HG03280 (cell line): ENCODE data around the gene PDLIM5.

Experiments used
- ATAC-seq: cut with Tn5 transposase; IDR thresholded peaks from one replicate; pipeline ENCODE4 v1.9.1; 2021; ENCODE audit warnings: mild to moderate bottlenecking, moderate library complexity; ENCODE audit not compliant: unreplicated experiment

The PDLIM5 gene

DNA sequence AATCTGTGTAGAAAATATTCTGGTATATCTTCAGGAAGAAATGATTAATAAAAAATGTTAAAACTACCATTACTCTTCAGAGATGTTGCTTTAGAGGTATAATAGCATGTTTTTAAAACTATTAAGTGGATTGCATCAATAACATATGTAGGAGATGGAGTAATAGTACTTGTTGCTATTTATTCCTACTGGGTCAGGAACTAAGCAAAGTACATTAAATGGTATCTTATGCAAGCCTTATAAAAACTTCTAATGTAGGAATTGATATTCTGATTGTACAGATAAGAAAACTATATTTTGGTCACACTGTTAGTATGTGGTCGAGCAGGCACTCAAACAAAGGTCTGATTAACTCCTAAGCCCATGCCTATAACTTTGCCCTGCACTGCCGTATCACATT, 31.4 kb upstream of the PDLIM5 start:
- no peak for ATAC-seq

DNA sequence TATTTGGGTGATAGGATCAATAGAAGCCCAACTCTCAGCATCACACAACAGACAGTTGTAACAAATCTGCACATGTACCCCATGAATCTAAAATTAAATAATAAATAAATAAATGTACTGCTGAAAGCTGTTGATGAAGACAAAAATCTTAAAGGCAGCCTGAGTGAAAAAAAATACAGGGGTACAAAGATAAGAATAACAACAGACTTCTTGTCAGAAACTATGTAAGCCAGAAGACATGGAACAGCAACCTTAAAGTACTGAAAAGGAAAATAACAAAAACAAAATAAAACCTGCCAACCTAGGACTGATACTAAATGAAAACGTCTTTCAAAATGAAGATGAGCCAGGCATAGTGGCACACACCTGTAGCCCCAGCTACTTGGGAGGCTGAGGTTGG, 25.0 kb upstream of the PDLIM5 start:
- no peak for ATAC-seq

DNA sequence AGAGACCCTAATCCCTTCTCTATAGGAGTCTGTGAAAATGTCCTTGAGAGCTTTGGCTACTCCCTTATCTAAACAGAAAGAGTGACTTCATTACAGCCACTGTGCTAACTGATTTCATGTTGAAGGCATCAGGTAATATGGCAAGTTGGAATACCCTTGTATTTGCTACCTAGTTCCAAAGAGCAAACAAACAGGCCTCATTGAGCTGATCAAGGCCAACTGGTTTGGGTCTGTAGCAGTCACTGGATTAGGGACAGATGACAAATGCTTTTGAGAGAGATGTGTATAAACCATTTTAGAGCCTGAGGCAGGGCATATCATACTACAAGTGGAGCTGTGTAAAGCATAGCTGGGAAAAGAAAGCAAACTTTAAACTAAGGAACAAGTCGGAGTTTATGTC, 22.9 kb upstream of the PDLIM5 start:
- ATAC-seq = no peak

DNA sequence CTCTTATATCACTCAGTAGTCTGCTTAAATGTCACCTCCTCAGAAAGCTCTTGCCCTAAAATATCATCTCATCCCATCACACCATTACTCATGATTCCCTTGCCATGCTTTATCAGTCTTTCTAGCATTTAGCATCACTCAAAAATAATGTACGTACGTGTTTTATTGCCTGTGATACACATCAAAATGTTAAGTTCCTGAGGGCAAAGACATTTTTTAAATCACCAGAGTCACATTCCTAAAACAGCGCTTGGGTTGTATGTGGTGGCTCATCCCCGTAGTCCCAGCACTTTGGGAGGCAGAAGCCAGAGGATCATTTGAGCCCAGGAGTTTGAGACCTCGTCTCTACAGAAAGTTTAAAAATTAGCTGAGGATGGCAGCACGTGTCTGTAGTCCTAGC, 21.3 kb upstream of the PDLIM5 start:
- ATAC-seq = no peak

DNA sequence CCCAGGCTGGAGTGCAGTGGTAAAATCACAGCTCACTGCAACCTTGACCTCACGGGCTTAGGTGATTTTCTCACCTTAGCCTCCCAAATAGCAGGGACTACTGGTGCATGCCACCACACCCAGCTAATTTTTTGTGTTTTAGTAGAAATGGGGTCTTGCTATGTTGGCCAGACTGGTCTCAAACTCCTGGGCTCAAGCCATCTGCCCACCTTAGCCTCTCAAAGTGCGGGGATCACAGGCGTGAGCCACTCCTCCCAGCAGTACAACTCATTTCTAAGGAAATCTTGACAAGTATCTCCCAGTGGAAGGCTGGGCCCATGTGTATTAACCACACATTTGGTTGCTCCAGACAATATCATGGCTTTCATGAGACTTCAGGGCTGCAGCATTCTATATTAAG, 20.4 kb upstream of the PDLIM5 start:
- no peak for ATAC-seq

DNA sequence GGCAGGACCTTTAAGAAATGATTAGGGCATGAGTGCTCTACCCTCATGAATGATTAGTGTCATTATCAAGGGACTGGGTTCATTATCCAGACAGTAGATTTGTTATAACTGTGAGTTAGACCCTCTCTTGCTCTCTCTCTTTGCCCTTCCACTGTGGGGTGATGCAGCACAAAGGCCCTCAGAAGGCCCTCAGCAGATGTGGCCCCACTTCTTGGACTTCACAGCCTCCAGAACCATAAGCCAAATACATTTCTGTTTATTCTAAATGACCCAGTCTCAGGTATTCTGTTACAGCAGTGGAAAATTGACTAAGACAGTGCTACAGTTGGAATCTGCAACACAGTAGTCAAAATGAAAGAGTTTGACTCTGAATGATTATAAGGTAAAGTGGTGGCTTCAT, 17.2 kb upstream of the PDLIM5 start:
- no peak for ATAC-seq

DNA sequence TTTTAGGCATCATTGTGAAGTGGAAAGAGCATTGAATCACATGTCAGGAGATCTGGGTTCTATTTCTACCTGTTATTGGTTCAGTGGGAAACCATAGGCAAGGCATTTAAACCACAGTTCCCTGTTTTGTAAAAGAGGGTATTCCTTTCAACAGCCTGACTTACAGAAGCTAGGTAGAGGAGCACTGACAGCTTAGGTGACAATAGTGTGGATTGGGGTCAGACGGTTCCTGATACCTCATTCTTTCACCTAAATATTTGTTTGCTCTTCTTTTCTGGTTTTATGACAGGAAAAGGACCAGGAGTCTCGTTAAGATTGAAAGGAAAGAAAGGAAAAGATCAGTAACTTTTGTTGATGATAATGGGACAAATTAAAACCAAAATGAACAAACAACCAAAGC, 15.9 kb upstream of the PDLIM5 start:
- ATAC-seq = no peak

DNA sequence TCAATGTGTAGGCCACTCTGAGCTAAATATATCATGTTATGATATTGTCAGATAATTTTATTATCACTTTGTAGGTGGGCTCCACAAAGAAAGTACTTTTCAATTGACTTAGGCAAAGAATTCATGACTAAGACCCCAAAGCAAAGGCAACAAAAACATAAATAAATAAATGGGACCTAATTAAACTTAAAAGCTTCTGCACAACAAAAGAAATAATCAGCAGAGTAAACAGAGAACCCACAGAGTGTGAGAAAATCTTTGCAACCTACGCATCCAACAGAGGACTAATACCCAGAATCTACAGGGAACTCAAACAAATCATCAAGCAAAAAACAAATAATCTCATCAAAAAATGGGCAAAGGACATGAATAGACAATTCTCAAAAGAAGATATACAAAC, 15.2 kb upstream of the PDLIM5 start:
- ATAC-seq = no peak

DNA sequence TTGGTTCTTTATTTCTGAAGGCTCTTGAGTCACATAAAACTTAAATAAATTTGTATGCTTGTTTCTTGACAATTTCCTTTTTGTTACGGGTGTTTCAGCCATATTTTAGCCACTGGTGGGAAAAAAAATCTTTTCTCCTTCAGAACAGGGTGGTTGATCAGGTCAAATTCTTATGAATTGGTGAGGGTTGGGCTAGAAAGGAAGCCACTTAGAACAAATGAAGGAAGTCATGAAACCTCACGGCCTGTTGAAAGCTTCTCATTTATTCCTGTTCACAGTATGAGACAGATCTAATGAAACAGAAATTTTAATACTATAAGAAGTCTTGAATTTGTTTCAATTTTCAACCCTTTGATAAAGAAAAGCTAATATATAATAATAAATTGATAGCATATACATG, 12.1 kb upstream of the PDLIM5 start:
- ATAC-seq = no peak

DNA sequence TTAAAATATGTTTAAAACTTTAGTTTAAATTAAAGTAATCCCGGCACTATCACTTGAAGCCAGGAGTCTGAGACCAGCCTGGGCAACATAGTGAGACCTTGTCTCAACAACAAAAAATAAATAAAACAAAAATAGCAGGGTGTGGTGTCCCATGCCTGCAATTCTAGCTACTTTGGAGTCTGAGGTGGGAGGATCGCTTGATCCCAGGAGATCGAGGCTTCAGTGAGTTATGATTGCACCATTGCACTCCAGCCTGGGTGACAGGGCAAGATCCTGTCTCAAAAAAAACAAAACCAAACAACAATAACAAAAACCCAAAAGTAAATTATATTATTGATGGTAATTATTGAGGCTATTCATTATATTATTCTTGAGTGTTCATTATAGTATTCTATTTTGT, 9.9 kb upstream of the PDLIM5 start:
- no peak for ATAC-seq

DNA sequence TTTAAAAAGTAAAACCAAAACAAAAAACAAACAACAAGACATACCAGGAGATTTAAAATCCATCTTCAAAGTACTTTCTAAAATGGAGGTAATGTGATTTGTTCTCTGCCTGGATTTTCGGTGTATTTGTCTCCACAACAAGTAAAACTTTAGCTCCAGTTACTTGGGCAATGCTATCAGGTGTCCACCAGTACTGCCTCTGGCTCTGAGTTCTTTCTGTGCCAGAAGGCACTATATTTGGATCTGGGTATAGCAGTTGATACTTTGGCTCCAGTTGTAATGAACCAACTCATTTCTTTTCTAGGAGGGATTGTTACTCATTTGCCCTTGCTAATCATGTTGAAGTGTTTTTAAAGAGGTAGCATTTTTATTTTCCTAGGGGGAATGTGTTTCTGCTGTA, 9.5 kb upstream of the PDLIM5 start:
- no peak for ATAC-seq

DNA sequence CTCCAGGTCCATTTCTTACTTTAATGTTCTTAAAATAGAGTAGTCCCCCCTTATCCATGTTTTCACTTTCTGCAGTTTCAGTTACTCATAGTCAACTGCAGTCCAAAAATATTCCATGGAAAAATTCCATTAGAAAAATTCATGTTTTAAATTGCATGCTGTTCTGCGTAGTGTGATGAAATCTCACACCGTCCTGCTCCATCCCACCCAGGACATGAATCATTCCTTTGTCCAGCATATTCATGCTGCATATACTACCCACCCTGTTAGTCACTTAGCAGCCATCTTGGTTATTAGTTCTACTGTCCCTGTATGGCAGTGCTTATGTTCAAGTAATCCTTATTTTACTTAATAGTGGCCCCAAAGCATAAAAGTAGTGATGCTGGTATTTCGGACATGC, 5.4 kb upstream of the PDLIM5 start:
- no peak for ATAC-seq

DNA sequence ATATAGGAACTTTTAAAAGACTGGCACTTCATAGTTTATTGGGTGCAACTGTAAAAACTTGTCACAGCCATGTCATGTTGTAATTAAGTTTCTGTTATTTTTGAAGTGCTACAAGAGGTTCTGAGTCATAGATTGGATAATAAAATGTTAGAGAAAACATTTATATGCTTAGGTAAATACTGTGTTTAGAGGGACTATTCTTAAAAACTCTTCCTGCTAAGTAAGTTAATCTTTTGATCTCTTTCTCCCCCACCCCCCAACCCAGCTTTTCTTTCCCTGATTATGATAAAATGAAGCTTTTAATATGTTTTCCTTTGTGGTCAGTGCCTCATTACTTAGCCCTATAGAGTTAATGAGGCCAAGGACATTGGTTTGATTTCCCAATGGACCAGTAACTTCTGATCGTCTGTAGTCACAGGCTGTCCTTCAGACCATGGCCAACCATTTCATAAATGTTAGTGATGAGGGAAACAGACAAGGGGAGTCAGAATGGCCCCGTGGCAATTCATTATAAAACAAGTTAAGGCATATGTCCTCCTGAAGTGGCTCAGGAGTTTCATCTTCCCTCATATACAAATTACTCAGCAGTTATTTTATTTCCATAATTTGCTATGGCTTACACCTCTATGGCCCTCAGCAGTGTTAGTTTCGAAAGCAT, 3.9 kb upstream of the PDLIM5 start:
- no peak for ATAC-seq

DNA sequence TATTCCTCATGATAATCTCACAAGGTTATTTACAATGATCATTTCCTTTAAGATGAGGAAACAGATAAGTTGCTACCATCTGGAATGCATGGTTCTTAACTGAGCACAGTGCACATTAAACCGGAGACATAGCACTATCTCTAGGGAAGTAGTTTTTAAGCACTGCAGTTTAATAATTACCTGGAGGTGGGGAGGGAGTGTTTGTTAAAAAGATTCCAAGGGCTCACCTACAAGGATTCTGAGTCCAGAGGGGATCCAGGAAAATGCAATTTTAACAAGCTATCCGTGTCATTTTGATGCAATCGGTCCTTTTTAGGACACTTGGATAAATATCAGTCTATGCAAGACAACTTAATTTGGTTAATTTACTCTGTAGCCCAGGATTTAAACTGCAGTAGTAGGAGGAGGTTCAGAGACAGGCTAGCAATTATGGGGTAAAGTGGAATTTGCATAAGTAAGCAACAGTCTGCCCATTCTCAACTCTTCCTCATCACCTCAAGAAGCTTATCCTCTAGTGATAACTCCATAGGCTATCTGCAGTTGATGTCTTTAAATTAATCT, 2.8 kb upstream of the PDLIM5 start:
- no peak for ATAC-seq

DNA sequence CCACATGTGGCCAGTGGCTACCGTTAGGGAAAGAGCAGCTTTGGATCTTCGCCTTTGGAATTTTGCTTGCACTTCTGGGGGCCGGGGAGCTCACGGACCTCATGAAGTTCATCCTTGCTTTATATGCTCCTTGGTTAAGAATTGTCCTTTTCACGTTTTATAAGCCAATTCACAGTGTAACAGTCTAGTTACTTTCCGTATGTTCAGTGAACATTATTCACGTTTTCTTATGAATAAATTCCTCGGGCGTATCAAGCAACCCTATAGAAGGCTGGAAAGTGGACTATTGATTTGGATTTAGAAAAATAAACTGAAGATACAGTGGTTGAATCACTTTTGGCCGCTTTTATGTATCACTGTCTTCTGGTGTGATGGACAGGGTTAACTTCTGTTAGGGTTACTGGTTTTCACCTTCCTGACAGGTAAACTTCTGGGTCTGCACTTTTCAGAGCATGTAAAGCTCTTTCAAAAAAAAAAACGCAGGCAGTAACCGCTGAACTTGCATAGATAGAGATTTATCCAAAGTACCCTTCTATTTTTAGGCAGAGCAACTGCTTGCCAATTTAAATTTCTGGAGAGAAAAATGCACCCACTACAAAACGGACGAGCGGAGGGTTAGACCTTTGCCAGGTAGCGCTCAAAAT, 569 bp upstream of the PDLIM5 start:
- no peak for ATAC-seq

DNA sequence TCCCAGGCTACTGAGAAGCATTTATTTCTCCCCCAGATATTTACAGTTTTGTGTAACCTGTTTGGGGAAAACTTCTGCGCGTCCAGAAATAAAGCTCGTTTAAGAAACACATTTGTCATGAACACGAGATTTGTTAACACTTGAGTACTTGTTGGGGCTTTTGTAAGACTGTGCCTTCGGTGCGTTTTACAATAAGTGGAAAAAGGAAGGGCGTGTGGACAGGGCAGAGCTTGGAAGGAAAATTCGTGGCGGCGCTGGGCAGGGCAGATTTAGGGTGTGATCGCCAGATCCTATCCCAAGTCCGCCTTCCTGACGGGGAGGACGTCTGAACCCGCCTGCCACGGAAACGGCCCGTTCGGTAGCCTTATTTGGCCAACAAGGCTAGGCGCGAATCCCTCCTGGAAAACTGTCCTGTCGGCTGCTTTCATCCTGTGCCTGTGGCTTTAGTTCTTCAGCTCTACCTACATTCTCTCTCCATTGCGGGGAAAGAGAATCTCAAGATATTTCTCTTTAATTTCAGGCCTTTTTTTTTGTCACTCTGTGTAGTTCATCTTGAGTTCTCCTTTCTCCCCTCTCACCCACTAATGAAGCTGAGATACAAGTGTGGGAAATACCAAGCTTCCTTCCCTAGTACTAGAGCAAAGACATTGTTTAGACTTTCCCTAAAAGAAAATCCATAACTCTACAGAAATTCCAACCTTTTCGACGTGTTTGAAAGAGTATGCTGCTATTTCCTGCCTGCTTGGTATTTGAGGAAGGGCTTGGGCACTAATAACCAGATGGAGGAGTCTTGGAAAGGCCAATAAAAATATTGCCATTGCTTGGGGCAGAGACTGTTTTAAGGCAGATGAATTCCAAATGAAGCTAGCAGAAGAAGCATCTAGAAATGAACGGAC, 982 bp downstream of the PDLIM5 start:
- no peak for ATAC-seq

DNA sequence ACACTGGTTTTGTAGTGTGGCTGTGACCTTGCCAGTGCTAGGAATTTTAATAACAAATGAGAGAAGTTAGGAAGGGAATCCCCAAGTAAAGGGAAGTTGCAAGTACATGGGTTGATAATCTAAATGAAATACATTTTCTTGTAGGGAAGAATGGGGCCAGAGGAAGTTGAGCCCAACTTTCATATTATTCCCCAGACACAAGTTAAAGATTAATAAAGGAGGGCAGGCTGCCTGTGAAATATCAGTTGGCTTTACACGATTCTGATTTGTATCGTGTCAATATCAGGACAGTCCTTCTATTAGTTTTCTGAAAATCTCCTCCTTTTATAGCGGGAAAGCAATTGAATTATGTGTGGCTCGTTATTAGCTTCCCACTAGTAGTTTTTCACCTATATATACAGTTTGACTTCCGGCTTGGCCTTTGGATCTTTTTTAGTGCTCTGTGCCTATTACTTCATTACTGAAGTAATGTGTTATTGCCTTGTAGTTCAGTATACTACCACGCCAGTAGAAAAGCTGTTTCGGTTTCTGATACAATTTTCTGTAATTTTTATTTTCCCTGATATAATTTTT, 1.7 kb downstream of the PDLIM5 start:
- ATAC-seq = no peak

DNA sequence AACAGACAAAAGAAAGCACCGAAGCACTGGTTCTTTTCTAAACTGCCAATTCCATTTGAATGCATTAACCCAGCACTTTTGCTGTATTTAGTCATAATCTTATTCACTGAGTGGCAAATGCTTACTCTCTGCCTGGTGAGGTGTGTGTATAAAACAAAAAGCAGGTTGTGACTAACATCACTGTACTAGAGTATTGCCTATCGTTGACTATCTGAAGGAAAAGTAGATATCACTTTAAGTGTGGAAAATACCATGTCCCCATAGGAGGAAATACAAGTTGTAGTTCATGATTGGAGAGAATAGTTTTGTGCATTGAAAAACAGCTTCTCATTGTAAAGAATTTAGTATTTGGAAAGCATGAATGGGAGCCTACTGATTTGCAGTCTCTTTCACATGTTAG, 2.7 kb downstream of the PDLIM5 start:
- ATAC-seq = no peak

DNA sequence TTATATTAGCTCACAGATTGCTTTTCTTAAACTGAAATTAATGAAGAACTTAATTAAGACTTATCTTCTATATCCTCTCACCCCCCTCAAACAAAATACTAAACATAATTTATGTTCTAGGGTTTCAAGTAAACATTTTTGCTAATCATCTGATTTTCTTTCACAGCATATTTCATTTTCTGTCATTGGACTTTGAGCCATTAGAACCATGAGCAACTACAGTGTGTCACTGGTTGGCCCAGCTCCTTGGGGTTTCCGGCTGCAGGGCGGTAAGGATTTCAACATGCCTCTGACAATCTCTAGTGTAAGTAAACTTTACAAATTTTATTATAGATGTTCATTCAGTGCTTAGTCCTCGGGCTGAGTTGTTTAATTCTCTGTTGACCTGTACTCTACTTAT, 3.3 kb downstream of the PDLIM5 start:
- ATAC-seq = no peak

DNA sequence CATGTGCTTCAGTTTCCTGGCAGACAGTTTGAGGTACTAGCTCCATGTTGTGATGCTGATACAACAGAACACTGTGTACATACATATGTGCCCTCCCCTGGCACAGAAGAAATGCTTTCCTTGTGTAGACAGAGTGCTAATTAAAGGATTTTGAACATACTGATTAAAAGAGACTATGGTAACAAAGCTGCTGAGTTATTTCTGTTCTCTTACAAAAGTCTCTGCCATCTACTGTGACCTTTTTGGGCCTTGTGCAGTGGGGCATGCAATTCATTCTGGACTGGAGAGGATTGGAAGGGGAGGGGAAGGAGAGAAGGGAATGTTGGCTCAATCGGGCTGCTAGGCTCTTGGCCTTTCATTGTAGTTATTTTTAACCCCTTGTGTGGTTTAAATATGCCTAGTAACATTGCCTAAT, 6.0 kb downstream of the PDLIM5 start:
- ATAC-seq = no peak

DNA sequence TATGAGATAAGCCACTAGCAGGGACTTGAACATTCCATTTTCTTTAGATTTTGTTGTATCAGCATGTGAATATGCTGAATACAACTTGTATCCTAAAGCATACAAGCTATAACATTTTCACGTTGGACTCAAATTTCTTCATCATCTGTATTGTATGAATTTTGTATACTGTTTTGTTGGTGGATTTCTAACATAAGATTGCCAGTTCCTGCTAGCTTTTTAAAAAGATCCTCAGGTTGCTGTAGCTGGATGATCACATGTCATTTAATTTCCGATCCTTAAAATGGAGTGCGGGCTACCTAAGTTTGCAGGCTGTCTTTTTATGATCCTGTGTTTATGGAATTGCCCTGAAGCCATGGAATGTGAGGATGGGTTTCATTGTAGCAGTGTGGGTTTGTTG, 6.9 kb downstream of the PDLIM5 start:
- no peak for ATAC-seq
